Osteoblast (primary cell): Measurements from ENCODE around the gene MCF2L. TPM values are rescaled to one million over a fixed set of nuclear protein-coding genes. Genes with fewer than 3 reads are reported as not detected.

Experiments used
- DNase-seq: peaks from one replicate; pipeline ENCODE4 v3.0.0; 2011; ENCODE audit warnings: low spot score, mixed read lengths; ENCODE audit not compliant: insufficient read length; ENCODE audit errors: missing footprints
- H2AFZ ChIP-seq: 2 replicates; pipeline ENCODE4 v1.6.0; 2011; ENCODE audit warnings: mild to moderate bottlenecking, low read length
- H3K27ac ChIP-seq: 2 replicates; pipeline ENCODE4 v1.5.1; 2011; ENCODE audit warnings: mild to moderate bottlenecking, low read depth, low read length, moderate library complexity
- H3K27me3 ChIP-seq: 2 replicates; pipeline ENCODE4 v1.6.0; 2012; ENCODE audit warnings: mild to moderate bottlenecking, control low read depth, inconsistent platforms, low read length, moderate library complexity; ENCODE audit not compliant: insufficient read depth
- H3K36me3 ChIP-seq: 2 replicates; pipeline ENCODE4 v1.5.1; 2011; ENCODE audit warnings: mild to moderate bottlenecking, low read length, control low read depth, moderate library complexity; ENCODE audit not compliant: insufficient read depth
- H3K4me1 ChIP-seq: 2 replicates; pipeline ENCODE4 v1.5.1; 2011; ENCODE audit warnings: mild to moderate bottlenecking, low read length, control low read depth, moderate library complexity; ENCODE audit not compliant: insufficient read depth
- H3K4me2 ChIP-seq: 2 replicates; pipeline ENCODE4 v1.6.0; 2011; ENCODE audit warnings: mild to moderate bottlenecking, low read length; ENCODE audit not compliant: insufficient read depth
- H3K4me3 ChIP-seq: fragments of 200-600 bp; sonication (generic); 3 replicates; pipeline ENCODE4 v1.5.1; 2012; ENCODE audit warnings: mild to moderate bottlenecking, low read length, inconsistent platforms; ENCODE audit not compliant: insufficient read depth
- H3K79me2 ChIP-seq: 2 replicates; pipeline ENCODE4 v1.6.0; 2012; ENCODE audit warnings: mild to moderate bottlenecking, low read length, control low read depth, inconsistent platforms; ENCODE audit not compliant: insufficient read depth
- H3K9me3 ChIP-seq: 2 replicates; pipeline ENCODE4 v1.5.1; 2011; ENCODE audit warnings: low read depth, low read length, control low read depth
- H4K20me1 ChIP-seq: 2 replicates; pipeline ENCODE4 v1.6.0; 2012; ENCODE audit warnings: mild to moderate bottlenecking, low read length, control low read depth; ENCODE audit not compliant: insufficient read depth
- CTCF ChIP-seq: IDR thresholded peaks from 2 replicates; pipeline ENCODE4 v1.5.1; 2011; ENCODE audit warnings: mild to moderate bottlenecking, low read depth, low read length, moderate library complexity; ENCODE audit errors: extremely low read depth
- total RNA-seq: library from RNA; depleted of rRNA; stranded (reverse); fragments of >200 nt; gene quantifications from 2 replicates; pipeline ENCODE4 v1.2.3, GENCODE V29; 2012

Gene MCF2L
- total RNA-seq, 1 donor: 6.5 TPM

GRCh38 chr13:113048766-113049165 is 79.8 kb downstream of the MCF2L start:
- Histone ChIP-seq H3K4me2 (no peak overlapping the region), H3K27ac (no peak overlapping the region), H3K9me3 (no peaks in the 10 kb centered on the region), H3K4me3 (no peak overlapping the region), H3K36me3 (no peaks in the 10 kb centered on the region), H2AFZ (no peak overlapping the region), H3K4me1 (no peaks in the 10 kb centered on the region), H3K27me3 (peaks cover 45% of the 10 kb centered on the region), H4K20me1 (no peaks in the 10 kb centered on the region), H3K79me2 (no peaks in the 10 kb centered on the region)
- DNase-seq: no peak
- TF ChIP-seq CTCF: no peak

- TF ChIP-seq CTCF: no peak
- no peaks in the 10 kb centered on the region for H3K79me2 ChIP-seq
Measured at GRCh38 chr13:113049521-113049941, 80.5 kb downstream of the MCF2L start.

GRCh38 chr13:113049981-113050380 is 81.0 kb downstream of the MCF2L start:
- no peaks in the 10 kb centered on the region for H3K9me3 ChIP-seq
- no peak for TF ChIP-seq CTCF
- no peak overlapping the region for H3K4me3 ChIP-seq
- H3K27ac ChIP-seq: no peak overlapping the region
- H3K36me3 ChIP-seq: no peaks in the 10 kb centered on the region
- peaks cover 49% of the 10 kb centered on the region for H3K27me3 ChIP-seq
- H4K20me1 ChIP-seq: no peaks in the 10 kb centered on the region
- no peak overlapping the region for H2AFZ ChIP-seq
- H3K4me1 ChIP-seq: no peaks in the 10 kb centered on the region
- H3K4me2 ChIP-seq: no peak overlapping the region
- H3K79me2 ChIP-seq: no peaks in the 10 kb centered on the region
- no peak for DNase-seq

More at GRCh38 chr13:113049521-113049941, 80.5 kb downstream of the MCF2L start:
- Histone ChIP-seq H3K4me2 (no peak overlapping the region), H2AFZ (no peak overlapping the region), H4K20me1 (no peaks in the 10 kb centered on the region), H3K27me3 (peaks cover 49% of the 10 kb centered on the region), H3K27ac (no peak overlapping the region), H3K4me1 (no peaks in the 10 kb centered on the region), H3K9me3 (no peaks in the 10 kb centered on the region), H3K4me3 (no peak overlapping the region), H3K36me3 (no peaks in the 10 kb centered on the region)
- no peak for DNase-seq

GRCh38 chr13:113050734-113051431 is 81.9 kb downstream of the MCF2L start:
- Histone ChIP-seq H2AFZ (no peak overlapping the region), H3K27me3 (peaks cover 57% of the 10 kb centered on the region), H3K36me3 (no peaks in the 10 kb centered on the region), H3K79me2 (no peaks in the 10 kb centered on the region), H3K27ac (no peak overlapping the region), H3K4me3 (no peak overlapping the region), H3K9me3 (no peaks in the 10 kb centered on the region), H4K20me1 (no peaks in the 10 kb centered on the region), H3K4me1 (no peaks in the 10 kb centered on the region), H3K4me2 (no peak overlapping the region)
- TF ChIP-seq CTCF: no peak
- no peak for DNase-seq
